Lower leg skin (tissue), 3 donors: ENCODE results near the gene EFCAB10.

Experiments
- CTCF ChIP-seq, 3 donors: fragments of 450-650 bp; IDR thresholded peaks; one replicate each; pipeline ENCODE4 v1.5.1; 2016; ENCODE audit warnings: antibody characterized with exemption in 3 of 3, mild to moderate bottlenecking in 3 of 3, moderate library complexity in 2 of 3
- POLR2A ChIP-seq, 2 donors: fragments of 450-650 bp; IDR thresholded peaks; one replicate each; pipeline ENCODE4 v1.6.1; 2016 to 2017; ENCODE audit warnings: antibody characterized with exemption in 2 of 2, mild to moderate bottlenecking in 1 of 2, moderate library complexity in 1 of 2

DNA sequence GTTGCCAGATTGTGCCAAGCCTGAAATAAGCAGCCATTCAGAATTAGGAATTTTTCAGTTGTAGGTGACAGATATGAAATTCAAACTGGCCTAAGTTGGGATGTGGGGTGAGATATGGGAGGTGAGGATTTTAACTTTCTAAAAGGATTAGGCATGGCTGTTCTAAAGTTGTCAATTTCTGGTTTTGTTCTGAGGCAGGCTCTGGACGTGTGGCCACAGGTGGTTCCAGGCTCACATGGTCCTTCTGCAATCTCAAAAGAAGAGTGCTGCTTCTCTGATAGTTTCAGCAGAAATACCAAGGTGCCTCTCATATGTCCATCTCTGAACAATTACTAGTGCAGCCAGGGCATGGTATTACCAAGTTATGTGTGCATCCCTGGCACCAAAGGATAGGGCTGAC lies 21.4 kb downstream of the EFCAB10 start:
- TF ChIP-seq POLR2A (IDR thresholded peaks at IDR 0.05) (no peak), CTCF (IDR thresholded peaks at IDR 0.05) (no peak)
